ENCODE measurements around the gene CD300LF.

The CD300LF gene

GRCh38 chr17:74712756-74713155 lies at the start of gene CD300LF:
CD300LF (minus strand) TSS chr17:74712923; CDS start chr17:74712866, 57 bp downstream.
- no peak for DNase-seq

GRCh38 chr17:74761931-74762330 lies 49.2 kb upstream of the CD300LF start:
- DNase-seq, result no peak

- DNase-seq, result no peak
Observed at GRCh38 chr17:74761419-74761818, 48.7 kb upstream of the CD300LF start.

- DNase-seq, result no peak
Observed at GRCh38 chr17:74760404-74761105, 47.8 kb upstream of the CD300LF start.

GRCh38 chr17:74759941-74760340 lies 47.2 kb upstream of the CD300LF start:
- no peak for DNase-seq

GRCh38 chr17:74759243-74759801 lies 46.6 kb upstream of the CD300LF start:
- DNase-seq, result no peak

GRCh38 chr17:74758848-74759168 lies 46.1 kb upstream of the CD300LF start:
- DNase-seq, result no peak

GRCh38 chr17:74757931-74758847 lies 45.5 kb upstream of the CD300LF start:
- DNase-seq, result no peak

- DNase-seq, result peak in 1 of 2 experiments; percentile 30
Observed at GRCh38 chr17:74757502-74757901, 44.8 kb upstream of the CD300LF start.

- no peak for DNase-seq
Observed at GRCh38 chr17:74756891-74757290, 44.2 kb upstream of the CD300LF start.

GRCh38 chr17:74755533-74755932 lies 42.8 kb upstream of the CD300LF start:
- no peak for DNase-seq

- DNase-seq, result no peak
Observed at GRCh38 chr17:74754832-74755231, 42.1 kb upstream of the CD300LF start.

GRCh38 chr17:74752822-74753401 lies 40.2 kb upstream of the CD300LF start:
- DNase-seq, result no peak

- DNase-seq, result no peak
Observed at GRCh38 chr17:74752415-74752814, 39.7 kb upstream of the CD300LF start.

GRCh38 chr17:74750327-74751069 lies 37.8 kb upstream of the CD300LF start:
- no peak for DNase-seq

- no peak for DNase-seq
Observed at GRCh38 chr17:74750039-74750326, 37.3 kb upstream of the CD300LF start.

- DNase-seq, result no peak
Observed at GRCh38 chr17:74749279-74750038, 36.7 kb upstream of the CD300LF start.

GRCh38 chr17:74748529-74749278 lies 36.0 kb upstream of the CD300LF start, which contains the start of gene NHERF1:
NHERF1 (plus strand) TSS chr17:74748628; CDS start chr17:74748847, 219 bp downstream.
- peak in 1 of 2 experiments; percentile 76 for DNase-seq

- DNase-seq, result no peak
Observed at GRCh38 chr17:74748279-74748528, 35.5 kb upstream of the CD300LF start.

- no peak for DNase-seq
Observed at GRCh38 chr17:74746922-74747321, 34.2 kb upstream of the CD300LF start.

GRCh38 chr17:74746376-74746775 lies 33.7 kb upstream of the CD300LF start:
- DNase-seq, result no peak

Measured in cerebellar nuclear complex (tissue), 1 donor.